Bone marrow (tissue), 2 donors: ENCODE data around the gene AFAP1.
"Not testable (repeated sequence)": the region's sequence is repeated elsewhere in the genome, so short reads cannot be mapped to it uniquely, and the experiment has no call there.

Experiments used
- DNase-seq, 2 donors: peaks; one replicate each; lab custom pipeline; 2025; lab: John Stamatoyannopoulos, UW

The AFAP1 gene

GRCh38 chr4:7944599-7945220, 5.0 kb upstream of the AFAP1 start:
- DNase-seq, result no peak

- not testable (repeated sequence) for DNase-seq
Observed at GRCh38 chr4:7943688-7944087, 4.0 kb upstream of the AFAP1 start.

- DNase-seq, result no peak
Observed at GRCh38 chr4:7943211-7943610, 3.5 kb upstream of the AFAP1 start.

GRCh38 chr4:7941965-7942496, 2.4 kb upstream of the AFAP1 start:
- DNase-seq, result no peak

- no peak for DNase-seq
Observed at GRCh38 chr4:7941111-7941964, 1.7 kb upstream of the AFAP1 start.

- no peak for DNase-seq
Observed at GRCh38 chr4:7938609-7939376, 868 bp downstream of the AFAP1 start.

- DNase-seq, result no peak
Observed at GRCh38 chr4:7938266-7938608, 1.4 kb downstream of the AFAP1 start.

GRCh38 chr4:7937006-7937405, 2.7 kb downstream of the AFAP1 start:
- no peak for DNase-seq

- no peak for DNase-seq
Observed at GRCh38 chr4:7933651-7934510, 5.8 kb downstream of the AFAP1 start.

GRCh38 chr4:7932287-7932686, 7.4 kb downstream of the AFAP1 start:
- DNase-seq, result no peak

- DNase-seq, result no peak
Observed at GRCh38 chr4:7929118-7929951, 10.3 kb downstream of the AFAP1 start.

- DNase-seq, result no peak
Observed at GRCh38 chr4:7928711-7929110, 10.9 kb downstream of the AFAP1 start.

- DNase-seq, result no peak
Observed at GRCh38 chr4:7926822-7927221, 12.8 kb downstream of the AFAP1 start.

GRCh38 chr4:7924570-7924969, 15.1 kb downstream of the AFAP1 start:
- DNase-seq, result no peak

GRCh38 chr4:7924163-7924562, 15.5 kb downstream of the AFAP1 start:
- no peak for DNase-seq

- no peak for DNase-seq
Observed at GRCh38 chr4:7922466-7922865, 17.2 kb downstream of the AFAP1 start.

GRCh38 chr4:7918981-7919380, 20.7 kb downstream of the AFAP1 start:
- DNase-seq, result no peak

GRCh38 chr4:7918187-7918586, 21.5 kb downstream of the AFAP1 start:
- DNase-seq, result not testable (repeated sequence)

GRCh38 chr4:7917669-7918068, 22.0 kb downstream of the AFAP1 start:
- DNase-seq, result no peak

GRCh38 chr4:7915875-7916242, 23.8 kb downstream of the AFAP1 start:
- no peak for DNase-seq

GRCh38 chr4:7912826-7913225, 26.8 kb downstream of the AFAP1 start:
- no peak for DNase-seq
